ENCODE data around the gene RNGTT. TPM values are rescaled to one million over a fixed set of nuclear protein-coding genes. Genes with fewer than 3 reads are reported as not detected.
A peak's percentile ranks its signal among the peaks of the same experiment; 100 is the strongest.

RNGTT gene
- total and polyA plus RNA-seq, 8 donors = 1.8 to 31.6 (median 5.8) TPM

- H3K4me1 ChIP-seq = no peaks in the 10 kb centered on the region
- no peaks in the 10 kb centered on the region for H3K27me3 ChIP-seq
- TF ChIP-seq CTCF (IDR thresholded peaks at IDR 0.05) = no peak
- no peak for TF ChIP-seq POLR2A (IDR thresholded peaks at IDR 0.05)
- no peak for TF ChIP-seq POLR2AphosphoS5 (IDR thresholded peaks at IDR 0.05)
- no peak for TF ChIP-seq EP300 (IDR thresholded peaks at IDR 0.05)
- no peak for DNase-seq
- no peak overlapping the region for H3K27ac ChIP-seq
- H3K4me3 ChIP-seq = no peak overlapping the region
- peaks cover 0 to 12% (median 9%) of the 10 kb centered on the region in 4 donors for H3K9me3 ChIP-seq
- intact Hi-C loops (cut with DNase I; ENCODE audit: low total_unique reads) = no loop called here
- H3K36me3 ChIP-seq = no peaks in the 10 kb centered on the region
Observed at GRCh38 chr6:88569959-88570358, 393.5 kb downstream of the RNGTT start.

- H3K9me3 ChIP-seq = peaks cover 0 to 12% (median 9%) of the 10 kb centered on the region in 4 donors
- no peak overlapping the region for H3K27ac ChIP-seq
- H3K4me3 ChIP-seq = no peak overlapping the region
- DNase-seq = no peak
- intact Hi-C loops (cut with DNase I; ENCODE audit: low total_unique reads) = no loop called here
- no peaks in the 10 kb centered on the region for H3K27me3 ChIP-seq
- H3K36me3 ChIP-seq = no peaks in the 10 kb centered on the region
- no peaks in the 10 kb centered on the region for H3K4me1 ChIP-seq
- 61 to 82% (median 80%) methylated on average over 2 of the region's 2 CpGs for WGBS, 5 donors
- TF ChIP-seq EP300 (IDR thresholded peaks at IDR 0.05) = no peak
- TF ChIP-seq POLR2A (IDR thresholded peaks at IDR 0.05) = no peak
- TF ChIP-seq POLR2AphosphoS5 (IDR thresholded peaks at IDR 0.05) = no peak
- no peak for TF ChIP-seq CTCF (IDR thresholded peaks at IDR 0.05)
Observed at GRCh38 chr6:88567696-88568095, 395.7 kb downstream of the RNGTT start.

GRCh38 chr6:88566746-88567534 lies 396.5 kb downstream of the RNGTT start:
- intact Hi-C loops (cut with DNase I; ENCODE audit: low total_unique reads) = no loop called here
- Histone ChIP-seq H3K36me3 (no peaks in the 10 kb centered on the region), H3K27me3 (no peaks in the 10 kb centered on the region), H3K4me1 (no peaks in the 10 kb centered on the region), H3K27ac (no peak overlapping the region), H3K9me3 (peaks cover 0 to 12% (median 9%) of the 10 kb centered on the region in 4 donors), H3K4me3 (no peak overlapping the region)
- DNase-seq = peak in 1 of 2 donors; percentile 52
- TF ChIP-seq CTCF (IDR thresholded peaks at IDR 0.05) = no peak
- no peak for TF ChIP-seq POLR2A (IDR thresholded peaks at IDR 0.05)
- TF ChIP-seq POLR2AphosphoS5 (IDR thresholded peaks at IDR 0.05) = no peak
- 60 to 74% (median 67%) methylated on average over 8 of the region's 8 CpGs for WGBS, 5 donors

- intact Hi-C loops (cut with DNase I; ENCODE audit: low total_unique reads) = no loop called here
- 73 to 82% (median 77%) methylated on average over 6 of the region's 6 CpGs for WGBS, 5 donors
Observed at GRCh38 chr6:88565836-88566235, 397.6 kb downstream of the RNGTT start.

More at GRCh38 chr6:88565836-88566235, 397.6 kb downstream of the RNGTT start:
- Histone ChIP-seq H3K4me1 (peaks cover 0 to 3% (median 0%) of the 10 kb centered on the region in 4 donors), H3K36me3 (no peaks in the 10 kb centered on the region), H3K9me3 (peaks cover 0 to 12% (median 9%) of the 10 kb centered on the region in 4 donors), H3K27ac (no peak overlapping the region), H3K27me3 (no peaks in the 10 kb centered on the region), H3K4me3 (no peak overlapping the region)
- DNase-seq = no peak
- TF ChIP-seq EP300 (IDR thresholded peaks at IDR 0.05) = no peak
- TF ChIP-seq CTCF (IDR thresholded peaks at IDR 0.05) = no peak
- TF ChIP-seq POLR2A (IDR thresholded peaks at IDR 0.05) = no peak
- no peak for TF ChIP-seq POLR2AphosphoS5 (IDR thresholded peaks at IDR 0.05)
